ENCODE measurements around the gene IGSF21.
A peak's percentile ranks its signal among the peaks of the same experiment; 100 is the strongest.

IGSF21 gene

GRCh38 chr1:18099026-18099425, 8.6 kb upstream of the IGSF21 start:
- DNase-seq, result no peak

DNA sequence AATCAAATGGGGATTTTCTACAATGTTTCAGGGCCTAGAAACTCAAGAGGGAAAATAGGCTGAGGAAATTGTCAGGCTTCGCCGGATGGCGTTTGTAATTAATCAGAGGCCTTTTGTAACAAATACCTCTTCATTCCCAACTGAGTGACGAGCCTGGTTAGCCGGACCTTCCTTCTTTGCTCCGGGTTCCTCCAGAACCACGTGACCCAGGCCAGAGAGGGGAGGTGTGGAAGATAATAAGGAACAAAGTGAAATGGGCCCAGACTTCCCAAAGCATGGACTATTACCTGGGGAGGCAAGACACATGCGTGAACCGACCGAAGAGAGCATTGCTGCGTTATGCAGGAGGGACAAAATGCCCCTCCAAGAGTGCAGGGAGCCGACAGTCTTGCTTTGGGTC, 7.5 kb upstream of the IGSF21 start:
- no peak for DNase-seq

- DNase-seq, result peak; percentile 16
Observed at GRCh38 chr1:18100491-18101063, 7.0 kb upstream of the IGSF21 start.

DNA sequence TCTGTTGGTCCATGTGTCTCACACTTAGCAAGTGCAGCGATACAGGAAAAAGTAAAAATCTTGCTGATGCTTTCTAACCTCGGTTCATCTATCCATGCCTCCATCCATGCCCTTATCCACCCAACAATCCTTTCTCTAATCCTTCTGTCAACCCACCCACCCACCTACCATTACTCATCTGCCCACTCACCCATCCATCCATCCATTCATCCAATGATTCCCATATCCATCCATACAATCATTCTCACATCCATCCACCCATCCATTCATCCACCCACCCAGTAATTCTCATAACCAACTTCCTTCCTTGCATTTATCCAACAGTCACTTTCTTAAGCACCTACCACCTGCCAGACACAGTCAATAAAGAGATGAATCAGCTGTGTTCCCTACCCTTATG, 6.1 kb upstream of the IGSF21 start:
- no peak for DNase-seq

DNA sequence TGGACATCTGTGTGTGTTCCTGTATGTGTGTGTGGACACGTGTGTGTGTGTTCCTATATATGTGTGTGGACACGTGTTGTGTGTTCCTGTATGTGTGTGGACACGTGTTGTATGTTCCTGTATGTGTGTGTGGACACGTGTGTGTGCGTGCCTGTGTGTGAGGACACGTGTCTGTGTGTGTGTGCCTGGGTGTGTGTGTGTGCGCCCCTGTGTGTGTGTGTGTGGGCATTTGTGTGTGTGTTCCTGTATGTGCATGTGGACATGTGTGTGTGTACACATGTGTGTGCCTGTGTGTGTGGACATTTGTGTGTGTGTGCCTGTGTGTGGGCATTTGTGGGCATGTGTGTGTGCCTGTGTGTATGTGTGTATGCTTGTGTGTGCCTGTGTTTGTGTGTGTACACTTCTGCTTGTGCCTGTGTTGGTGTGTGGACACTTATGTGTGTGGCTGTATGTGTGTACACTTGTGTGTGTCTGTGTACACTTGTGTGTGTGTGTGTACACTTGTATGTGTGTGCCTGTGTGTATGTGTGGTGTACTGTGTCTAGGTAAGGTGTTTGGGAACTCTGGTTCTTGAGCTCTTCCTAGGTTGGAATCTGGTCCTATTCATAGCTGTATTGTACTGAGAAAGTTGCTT, 3.7 kb upstream of the IGSF21 start:
- no peak for DNase-seq

- no peak for DNase-seq
Observed at GRCh38 chr1:18104546-18105100, 3.0 kb upstream of the IGSF21 start.

DNA sequence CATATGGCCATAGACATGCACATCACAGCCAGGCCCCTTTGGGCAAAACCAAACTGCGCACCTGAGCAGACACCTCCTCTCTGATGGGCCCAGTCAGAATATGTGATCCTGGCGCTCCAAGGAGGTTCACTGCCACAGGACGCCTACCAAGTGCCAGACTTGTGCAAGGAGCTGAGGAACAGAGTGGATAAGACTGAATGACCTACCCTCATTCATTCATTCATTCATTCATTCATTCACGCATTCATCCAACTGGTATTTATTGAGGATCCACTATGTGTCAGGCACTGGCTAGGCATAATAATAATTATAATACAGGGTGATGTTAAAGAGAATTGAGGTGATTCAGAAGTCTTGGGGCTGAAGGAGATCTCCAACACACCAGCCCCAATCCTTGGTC, 2.4 kb upstream of the IGSF21 start:
- DNase-seq, result no peak

- DNase-seq, result no peak
Observed at GRCh38 chr1:18108299-18109057, 880 bp downstream of the IGSF21 start.

DNA sequence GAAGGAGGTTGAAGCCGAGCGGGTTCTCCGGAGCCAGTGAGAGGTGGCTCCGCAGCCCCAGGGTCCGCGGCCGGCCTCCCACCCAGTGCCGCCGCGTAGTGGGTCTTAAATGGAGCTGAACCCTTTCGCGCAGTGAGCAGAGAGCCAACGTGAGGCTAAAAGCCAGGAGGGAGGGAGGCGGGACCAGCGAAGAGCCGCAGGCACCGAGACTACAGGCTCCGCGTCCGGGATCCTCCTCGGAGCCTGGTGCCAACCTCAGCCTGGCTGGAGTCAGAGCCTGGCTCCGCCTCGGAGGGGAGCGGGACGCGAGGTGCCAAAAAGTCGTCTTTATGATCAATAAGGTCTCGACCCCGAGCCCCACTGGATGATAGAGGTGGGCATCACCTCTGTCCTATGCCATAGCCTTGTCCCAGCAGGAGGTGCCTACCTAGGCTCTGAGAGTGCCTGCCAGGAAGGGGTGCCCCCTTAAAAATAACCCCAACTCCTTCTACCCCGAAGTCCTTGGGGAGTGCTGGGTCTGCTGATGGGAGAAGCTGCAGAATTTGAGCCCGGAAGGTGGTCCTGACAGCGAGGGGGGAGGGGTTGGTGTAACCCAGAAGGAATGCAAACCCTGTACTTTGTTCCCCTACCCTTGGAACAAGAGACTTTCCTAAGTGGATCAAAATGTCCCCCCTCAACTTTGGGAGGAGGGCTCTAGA, 1.6 kb downstream of the IGSF21 start:
- peak; percentile 24 for DNase-seq

GRCh38 chr1:18109756-18110597, 2.4 kb downstream of the IGSF21 start:
- peak; percentile 60 for DNase-seq

- DNase-seq, result no peak
Observed at GRCh38 chr1:18110598-18110939, 3.0 kb downstream of the IGSF21 start.

GRCh38 chr1:18110968-18111367, 3.4 kb downstream of the IGSF21 start:
- DNase-seq, result no peak

DNA sequence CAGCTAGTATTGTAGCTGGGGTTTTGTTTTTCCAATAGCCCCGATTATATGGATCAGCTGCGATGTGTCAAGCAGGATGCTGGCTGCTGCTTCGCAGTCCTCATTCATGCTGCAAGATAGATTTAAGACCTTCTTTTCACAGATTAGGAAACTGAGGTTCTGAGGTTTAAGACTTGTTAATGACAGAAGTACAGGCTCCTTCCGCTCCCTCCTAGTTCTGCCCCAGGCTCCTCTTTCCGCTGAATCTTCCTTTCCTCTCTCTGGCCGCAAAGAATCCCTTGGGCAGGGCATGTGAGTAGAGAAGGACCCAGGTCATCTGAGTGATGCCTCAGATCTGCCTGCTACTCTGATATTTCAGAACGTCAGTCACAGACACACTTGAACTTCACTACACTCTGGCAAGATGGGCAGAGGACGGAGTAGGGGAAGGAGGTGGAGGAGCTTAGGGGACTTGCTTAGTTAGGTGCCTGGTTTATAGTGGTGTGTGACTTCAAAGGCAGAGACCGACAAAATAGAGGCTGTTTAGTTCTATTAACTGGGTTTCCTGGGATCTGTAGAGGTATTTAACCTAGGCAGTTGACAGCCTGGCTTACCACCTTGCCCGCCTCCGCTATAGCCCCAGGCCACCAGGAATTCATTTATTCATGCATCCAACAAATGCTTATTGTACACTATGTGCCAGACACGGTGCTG, 4.2 kb downstream of the IGSF21 start:
- no peak for DNase-seq

DNA sequence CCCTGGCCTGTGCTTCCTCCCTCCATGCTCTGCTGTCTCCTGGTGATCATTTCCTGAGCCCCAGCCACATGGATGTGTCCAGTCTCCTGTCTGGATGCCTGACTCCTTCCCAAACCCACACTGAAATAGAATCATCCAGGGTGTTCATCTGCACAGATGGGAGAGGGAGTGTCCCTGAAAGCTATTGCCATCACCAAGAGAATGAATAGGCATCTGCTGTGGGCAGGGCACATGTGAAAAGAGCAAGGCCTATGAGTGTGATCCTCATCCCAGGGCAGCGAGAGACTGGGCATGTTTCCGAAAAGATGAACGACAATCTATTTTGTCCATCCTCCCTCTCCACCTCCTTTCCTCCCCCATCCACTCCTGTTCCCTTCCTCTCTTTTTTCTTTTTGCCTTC, 5.0 kb downstream of the IGSF21 start:
- no peak for DNase-seq

GRCh38 chr1:18114726-18115410, 7.3 kb downstream of the IGSF21 start:
- DNase-seq, result no peak

- no peak for DNase-seq
Observed at GRCh38 chr1:18116777-18117176, 9.2 kb downstream of the IGSF21 start.

- no peak for DNase-seq
Observed at GRCh38 chr1:18118078-18118477, 10.5 kb downstream of the IGSF21 start.

GRCh38 chr1:18118491-18118890, 10.9 kb downstream of the IGSF21 start:
- DNase-seq, result no peak

DNA sequence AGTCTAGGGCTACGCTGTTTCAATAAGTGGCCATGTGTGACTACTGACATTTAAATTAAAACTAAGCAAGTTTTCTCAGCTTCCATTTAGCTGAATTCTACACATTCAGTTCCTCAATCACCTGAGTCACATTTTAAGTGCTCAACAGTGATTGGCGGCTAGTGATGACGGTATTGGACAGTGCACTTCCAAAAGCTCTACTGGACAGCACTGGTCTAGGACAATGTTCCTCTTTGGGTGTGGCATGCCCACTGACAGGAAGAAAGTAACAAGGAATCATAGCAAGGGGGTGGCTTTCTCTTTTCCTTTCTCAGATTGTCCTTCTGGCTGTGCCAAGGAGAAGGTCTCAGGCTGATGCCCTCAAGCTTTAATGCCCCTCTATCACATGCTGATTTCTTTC, 11.7 kb downstream of the IGSF21 start:
- DNase-seq, result no peak

DNA sequence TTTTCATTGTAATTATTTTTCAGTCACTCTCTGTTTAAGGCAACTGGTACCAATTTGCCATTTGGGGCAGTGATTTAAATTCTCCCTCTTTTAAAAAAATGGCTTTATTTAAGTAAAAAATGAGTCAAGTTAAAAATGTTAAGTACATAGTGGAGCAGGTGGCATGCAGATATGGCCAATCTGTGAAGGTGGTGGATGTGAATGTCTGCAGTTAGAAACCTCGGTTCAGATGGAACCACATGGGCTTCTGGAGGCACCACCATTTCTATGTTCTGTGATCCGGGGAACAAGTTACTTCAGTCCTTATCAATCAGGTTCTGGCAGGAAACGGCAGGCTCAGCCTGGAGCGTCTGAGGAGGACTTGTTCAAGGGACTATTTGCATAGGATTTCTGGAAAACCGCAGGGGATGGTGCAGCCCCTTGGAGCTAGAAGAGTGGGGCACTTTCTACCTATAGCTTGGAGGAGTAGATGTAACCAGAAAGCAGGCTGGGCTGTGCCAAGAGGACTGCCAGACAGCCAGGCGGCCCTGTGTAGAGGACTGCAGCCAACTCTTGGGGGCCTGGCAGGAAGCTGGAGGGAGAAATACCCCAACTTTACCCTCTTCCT, 12.3 kb downstream of the IGSF21 start:
- DNase-seq, result no peak

DNA sequence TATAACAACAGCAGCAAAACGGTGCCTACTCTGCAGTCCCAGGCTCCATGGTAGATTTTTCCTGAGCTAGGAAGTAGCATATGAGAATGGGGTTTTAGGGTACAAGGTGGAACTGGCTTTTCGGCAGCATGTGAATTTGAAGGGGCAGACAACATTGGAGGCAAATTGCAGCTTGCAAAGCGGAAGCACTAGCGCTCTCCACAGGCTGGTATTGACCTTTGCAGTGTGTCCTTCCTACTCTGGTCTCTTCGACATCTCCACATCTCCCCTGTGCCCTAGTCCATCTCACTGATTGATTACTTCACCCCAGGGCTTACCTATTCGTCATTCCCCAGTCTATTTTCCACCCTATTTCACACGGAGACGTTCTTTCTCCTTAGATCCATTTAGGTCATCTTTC, 13.0 kb downstream of the IGSF21 start:
- DNase-seq, result no peak
